HG03571 (cell line): ENCODE results near the gene SHISA7.

ENCODE experiments used
- ATAC-seq: cut with Tn5 transposase; IDR thresholded peaks from one replicate; pipeline ENCODE4 v1.9.1; 2021; ENCODE audit not compliant: unreplicated experiment

The SHISA7 gene

DNA sequence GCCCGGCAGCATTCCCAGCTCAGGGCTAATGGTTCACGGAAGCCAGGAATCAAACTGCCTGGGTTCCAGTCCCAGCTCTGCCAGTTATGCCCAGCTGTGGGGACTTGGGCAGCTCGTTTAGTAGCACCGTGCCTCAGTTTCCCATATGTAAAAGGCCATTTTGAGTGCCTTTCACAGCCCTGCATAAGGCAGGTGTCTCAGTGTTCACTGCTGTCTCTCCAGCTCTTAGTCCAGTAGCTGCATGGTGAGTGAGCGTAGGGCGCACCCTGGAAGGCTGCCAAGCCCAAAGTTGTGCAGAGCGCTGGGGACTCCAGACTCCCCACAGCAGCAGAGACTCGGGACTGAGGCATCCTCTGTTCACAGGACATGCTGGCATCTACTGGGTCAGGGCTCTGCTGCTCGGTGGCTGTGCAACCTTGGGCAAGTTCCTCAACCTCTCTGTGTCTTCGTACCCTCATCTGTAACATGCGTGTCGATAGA lies 51.9 kb downstream of the SHISA7 start:
- no peak for ATAC-seq

DNA sequence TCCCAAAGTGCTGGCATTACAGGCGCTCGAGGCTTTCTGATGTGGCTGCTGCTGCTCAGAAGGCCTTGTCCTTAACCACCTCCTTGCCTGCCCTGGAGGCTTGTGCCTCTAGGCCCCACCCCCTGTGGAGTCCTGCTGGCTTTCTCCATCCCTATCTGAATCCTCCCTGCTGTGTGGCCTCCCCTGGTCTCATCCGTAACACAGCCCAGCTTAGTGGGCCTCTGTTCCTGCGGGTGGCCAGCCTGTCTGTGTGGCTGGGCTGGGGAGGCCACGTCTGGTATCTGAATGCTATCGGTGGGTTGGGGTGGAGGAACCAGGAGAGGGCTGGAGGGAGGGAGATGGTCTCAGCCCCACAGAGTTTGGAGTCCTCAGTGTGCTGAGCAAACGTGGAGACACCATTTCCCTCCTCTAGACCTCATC lies 52.6 kb downstream of the SHISA7 start:
- ATAC-seq, result no peak

DNA sequence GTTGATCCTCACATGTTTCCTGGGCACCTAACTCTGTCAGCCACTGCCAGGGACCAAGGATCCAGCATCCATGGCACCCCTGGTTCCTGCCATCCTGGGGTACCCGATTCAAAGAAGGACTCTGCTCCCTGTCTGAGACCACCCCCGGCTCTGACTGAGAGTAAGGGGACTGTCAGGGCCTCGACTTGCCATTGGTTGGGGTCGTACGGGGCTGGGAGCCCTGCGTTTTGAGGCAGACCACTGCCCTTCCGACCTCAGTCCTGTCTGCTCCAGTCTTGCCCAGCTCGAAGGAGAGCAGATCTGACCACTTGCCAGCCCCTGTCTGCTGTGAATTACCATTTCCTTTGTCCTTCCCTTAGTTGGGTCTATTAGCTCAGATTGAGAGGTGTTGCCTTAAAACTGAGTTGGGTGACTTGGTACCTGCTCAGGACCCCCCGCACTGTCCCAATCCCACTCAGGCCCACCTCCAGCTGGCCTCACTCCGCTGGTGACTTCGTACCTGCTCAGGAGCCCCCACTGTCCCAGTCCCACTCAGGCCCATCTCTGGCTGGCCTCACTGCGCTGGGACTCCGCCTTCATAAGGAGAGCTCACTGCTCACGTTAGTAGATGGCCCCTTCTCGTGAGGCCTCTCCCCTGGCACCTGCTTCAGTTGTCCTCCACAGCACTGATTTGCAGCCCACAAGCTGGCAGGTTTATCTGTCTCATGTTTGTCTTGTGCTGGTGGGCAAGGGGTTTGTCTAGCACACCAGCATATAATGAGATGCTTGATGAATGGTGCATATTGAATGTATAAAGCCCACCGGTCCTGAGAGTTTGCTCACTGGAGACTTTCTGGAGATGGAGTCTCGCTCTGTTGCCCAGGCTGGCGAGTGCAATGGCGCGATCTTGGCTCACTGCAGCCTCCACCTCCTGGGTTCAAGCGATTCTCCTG lies 53.4 kb downstream of the SHISA7 start:
- ATAC-seq, result no peak

DNA sequence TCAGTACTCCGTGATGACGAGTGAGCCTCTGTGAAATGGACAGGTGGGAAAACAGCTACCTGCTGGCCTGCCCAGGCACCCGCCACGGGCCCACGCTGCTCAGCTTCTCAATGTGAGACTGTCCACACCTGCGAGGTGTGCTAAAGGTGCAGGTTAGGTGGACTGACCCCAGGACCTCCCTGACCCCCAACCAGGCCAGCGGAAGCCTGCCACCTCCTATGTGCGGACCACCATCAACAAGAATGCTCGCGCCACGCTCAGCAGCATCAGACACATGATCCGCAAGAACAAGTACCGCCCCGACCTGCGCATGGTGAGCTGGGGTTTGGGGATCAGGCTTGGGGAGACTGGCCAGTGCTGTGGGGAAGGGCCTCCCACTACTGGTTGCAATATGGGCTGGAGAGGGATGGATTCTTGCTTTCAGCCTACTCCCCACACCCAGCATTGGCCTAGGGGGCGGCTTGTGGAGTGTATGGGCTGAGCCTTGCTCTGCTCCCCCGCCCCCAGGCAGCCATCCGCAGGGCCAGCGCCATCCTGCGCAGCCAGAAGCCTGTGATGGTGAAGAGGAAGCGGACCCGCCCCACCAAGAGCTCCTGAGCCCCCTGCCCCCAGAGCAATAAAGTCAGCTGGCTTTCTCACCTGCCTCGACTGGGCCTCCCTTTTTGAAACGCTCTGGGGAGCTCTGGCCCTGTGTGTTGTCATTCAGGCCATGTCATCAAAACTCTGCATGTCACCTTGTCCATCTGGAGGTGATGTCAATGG lies 55.2 kb downstream of the SHISA7 start:
- no peak for ATAC-seq

DNA sequence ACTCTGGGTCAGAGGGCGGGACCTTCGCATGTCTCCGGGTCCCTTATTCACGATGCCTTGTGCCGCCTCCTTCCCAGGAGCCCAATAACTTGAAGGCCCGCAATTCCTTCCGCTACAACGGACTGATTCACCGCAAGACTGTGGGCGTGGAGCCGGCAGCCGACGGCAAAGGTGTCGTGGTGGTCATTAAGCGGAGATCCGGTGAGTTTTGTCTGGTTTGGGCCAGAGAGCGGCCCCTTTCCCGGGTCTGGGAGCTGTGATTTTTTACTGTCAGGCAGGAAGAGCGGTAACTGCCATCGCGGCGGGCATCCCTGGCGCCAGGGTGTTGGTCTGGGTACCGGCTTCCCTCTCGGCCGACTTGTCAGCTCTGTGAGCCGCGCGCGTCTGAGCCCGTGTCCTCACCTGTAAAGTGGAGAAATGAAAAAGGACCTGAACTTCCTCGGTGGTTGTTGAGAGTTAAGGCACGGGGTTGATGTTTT lies 56.6 kb downstream of the SHISA7 start:
- no peak for ATAC-seq

DNA sequence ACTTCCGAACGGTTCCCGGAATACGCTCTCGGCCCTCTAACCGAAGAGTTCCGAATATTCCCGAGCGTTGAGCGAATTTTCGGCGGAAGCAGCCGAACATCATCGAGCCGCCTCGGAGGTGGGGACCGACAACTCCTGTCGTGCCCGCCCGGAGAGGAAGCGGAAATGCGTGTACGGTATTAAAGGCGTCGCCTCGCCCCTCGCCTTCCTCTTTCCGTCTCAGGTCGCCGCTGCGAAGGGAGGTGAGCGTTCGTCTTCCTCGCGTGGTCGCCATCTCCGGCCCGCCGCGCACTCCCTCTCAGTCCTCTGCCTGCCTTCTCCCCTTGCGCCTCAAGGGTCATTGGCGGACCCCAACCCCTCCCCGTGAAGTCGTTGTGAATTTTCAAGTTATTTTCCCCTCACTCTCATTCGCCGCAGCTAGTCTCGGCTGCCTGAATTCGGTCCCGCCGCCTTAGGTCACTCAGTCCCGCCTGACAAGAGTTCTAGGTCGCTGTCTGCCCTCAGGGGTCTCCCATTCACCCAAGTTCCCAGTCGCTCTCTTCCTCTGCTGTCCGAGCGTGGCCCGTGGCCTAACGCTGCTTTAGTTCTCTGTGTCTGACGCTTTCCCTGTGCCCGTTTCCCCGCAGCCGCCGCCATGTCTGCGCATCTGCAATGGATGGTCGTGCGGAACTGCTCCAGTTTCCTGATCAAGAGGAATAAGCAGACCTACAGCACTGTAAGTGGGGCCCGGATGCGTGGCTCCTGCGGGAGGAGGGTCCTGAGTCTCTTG lies 57.2 kb downstream of the SHISA7 start, which contains the start of gene RPL28:
Gene RPL28 (plus strand): TSS at position 209 of the 769 bp plus-strand sequence. CDS start 426 bp downstream, at position 635.
- peak; percentile 58 for ATAC-seq

DNA sequence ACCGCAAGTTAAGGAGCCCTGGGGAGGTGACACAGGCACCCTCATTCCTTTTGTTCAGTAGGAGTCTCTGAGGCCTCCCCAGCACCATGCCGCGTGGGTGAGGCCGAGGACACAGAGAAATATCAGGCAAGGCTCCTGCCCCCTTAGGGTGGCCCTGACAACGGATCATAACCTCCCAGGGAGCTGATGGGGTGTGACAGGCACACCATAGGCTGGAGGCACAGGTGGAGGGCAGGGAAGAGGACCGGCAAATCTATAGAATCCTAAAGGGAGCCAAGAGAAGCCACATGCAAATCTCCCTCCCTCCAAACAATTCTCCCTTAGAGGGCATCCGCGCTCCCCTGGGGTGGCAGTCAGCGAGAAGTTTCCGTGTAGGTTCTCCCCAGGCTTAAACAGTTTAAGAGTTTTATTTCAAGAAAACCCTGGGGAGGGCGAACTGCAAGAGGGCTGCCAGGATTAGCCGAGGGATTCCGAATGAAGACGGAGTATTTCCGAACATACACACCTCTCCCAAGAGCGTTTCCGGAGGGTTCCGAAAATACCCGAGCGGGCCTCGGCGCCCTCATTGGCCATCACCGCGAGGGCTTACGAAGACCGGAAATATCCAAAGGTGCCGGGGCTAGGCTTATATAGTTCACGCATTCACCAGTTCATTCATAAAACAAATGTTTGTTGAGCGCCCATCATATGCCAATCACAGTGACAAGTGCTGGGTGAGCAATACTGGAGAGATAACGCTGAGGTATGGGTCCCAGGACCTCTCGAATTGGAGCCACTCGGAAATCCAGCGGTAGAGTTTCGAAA lies 58.0 kb downstream of the SHISA7 start:
- peak; percentile 43 for ATAC-seq

DNA sequence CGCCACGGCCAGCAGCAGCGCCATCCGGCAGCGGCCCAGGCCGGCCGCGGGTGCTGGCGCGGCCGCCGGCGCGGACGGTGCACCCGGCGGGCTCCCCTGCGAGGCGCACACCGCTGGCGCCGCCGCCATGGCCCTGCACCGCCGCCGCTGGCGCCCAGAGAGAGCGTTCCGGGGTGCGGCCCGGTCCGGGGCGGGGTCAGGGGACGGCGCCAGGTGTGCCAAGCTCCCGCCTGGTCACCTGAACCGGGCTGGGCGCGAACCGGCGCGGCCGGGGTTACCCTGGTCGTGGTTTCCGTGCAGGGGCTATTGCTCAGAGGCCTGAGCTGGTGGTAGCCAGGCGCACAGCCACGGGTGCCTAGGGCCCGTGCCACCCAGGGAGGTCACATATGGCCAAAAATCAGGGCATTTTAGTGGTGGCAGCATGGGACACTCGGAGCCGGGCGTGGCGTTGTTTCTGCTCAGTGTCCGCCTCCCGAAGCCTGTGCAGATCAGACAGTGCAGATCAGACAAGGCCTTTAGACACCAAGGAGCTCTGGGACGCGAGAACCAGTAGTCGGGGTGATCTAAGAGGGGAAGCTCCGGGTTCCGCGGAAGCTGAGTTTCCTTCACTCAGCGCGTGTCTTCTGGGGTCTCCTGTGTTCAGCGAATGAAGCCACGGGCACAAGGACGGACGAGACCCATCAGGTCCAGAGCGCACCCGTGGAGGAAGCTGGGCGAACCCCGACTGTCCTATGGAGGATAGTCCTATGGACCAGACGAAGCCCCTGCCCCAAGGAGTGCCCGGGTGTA lies 58.8 kb downstream of the SHISA7 start, which contains the start of gene TMEM238:
Gene TMEM238 (minus strand): TSS at position 162 of the 789 bp plus-strand sequence. CDS start 33 bp downstream, at position 129.
- ATAC-seq, result no peak

DNA sequence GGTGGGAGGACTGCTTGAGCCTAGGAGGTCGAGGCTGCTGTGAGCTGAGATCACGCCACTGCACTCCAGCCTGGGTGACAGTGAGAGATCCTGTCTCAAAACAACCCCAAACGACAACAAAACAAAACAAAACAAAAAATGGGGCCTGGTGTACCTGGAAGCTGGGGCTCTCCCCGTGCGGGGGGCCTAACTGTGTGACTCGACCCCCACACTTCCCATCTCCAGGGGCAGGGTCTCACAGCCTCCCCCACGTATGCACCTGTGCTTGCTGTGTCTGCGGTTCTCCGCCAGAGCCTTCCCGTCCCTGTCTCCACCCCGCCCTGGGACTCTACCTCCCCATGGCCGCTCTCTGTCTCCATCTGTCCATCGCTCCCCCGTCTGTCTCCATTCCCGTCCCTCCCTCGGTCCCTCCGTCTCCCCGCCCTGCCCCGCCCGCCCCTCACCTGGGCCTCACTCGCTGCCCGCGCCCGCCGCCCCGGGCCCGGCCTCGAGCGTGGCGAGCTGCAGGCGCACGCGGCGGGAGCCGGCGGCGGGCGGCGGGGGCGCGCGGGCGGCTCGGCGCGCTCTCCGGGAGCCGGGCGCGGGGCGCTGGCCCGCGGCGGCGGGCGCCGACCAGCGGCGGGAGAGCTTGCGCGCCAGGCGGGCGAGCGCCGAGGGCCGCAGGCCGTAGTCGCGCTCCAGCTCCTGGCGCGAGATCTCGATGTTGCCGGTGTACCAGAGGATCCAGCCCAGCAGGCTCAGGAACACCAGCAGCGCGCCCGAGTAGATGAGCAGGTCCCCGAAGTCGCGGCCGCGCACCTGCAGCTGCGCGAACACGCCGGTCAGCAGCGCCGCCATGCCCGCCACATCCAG lies 59.6 kb downstream of the SHISA7 start:
- no peak for ATAC-seq

DNA sequence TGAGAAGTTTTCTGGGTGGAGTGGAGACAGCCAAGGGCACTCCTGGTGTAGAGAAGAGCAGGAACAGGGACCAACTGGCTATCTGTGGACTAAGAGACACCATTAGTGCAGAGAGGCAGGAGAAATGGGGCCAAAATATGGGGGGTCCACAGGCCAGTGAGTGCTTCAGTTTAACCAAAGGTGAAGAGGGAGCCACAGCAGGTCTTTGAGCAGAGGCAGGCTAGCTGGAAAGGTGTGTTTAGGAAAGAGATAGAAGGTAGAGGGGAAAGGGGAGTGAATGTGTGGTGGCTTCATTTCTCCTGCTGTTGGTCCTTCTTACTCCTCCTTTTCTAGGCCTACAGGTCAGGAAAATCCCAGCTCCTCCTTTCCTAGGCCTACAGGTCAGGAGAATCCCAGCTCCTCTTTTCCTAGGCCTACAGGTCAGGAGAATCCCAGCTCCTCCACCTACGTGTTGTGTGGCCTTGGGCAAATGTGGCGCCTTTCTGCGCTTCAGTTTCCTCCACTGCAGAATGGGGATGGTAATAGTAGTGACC lies 60.5 kb downstream of the SHISA7 start:
- no peak for ATAC-seq

DNA sequence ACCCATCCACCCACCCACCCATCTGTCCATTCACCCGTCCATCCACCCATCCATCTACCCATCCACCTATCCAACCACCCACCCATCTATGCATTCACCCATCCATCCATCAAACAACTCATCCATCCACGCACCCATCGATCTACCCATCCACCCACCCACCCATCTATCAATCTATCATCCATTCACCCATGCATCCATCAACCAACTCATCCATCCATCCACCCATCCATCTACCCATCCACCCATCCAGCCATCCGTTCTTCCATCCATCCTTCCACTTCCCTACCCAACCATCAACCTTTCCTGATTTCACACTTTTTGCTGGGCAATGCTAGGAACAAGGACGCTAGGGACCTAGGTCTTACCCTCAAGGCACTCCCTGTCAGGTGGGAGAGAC lies 61.1 kb downstream of the SHISA7 start:
- no peak for ATAC-seq

DNA sequence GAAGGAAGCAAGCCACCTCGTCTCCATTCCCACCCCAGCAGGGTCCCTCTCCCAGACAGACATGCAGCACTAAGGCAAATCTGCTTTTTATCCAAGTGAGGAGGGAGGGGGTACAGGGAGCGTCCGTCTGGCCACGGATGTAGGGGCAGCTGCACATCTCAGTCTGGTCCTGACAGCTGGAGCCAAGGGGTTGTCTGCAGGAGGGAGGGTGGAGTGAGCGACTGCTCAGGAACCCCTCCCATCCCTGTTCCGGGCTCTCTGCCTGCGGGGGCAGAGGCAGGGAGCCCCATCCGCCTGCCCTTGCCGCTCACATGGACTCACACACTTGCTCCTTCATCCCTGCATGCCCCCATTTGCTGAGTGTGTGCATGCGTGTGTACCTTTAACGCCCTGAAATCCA lies 63.9 kb downstream of the SHISA7 start:
- no peak for ATAC-seq
